Subcutaneous preadipocyte (primary cell): Measurements from ENCODE around the gene MRPL20. TPM values are rescaled to one million over a fixed set of nuclear protein-coding genes. Genes with fewer than 3 reads are reported as not detected.

Experiments
- total RNA-seq: library from RNA; depleted of rRNA; stranded (reverse); fragments of >200 nt; gene quantifications from 2 replicates; pipeline ENCODE4 v1.2.3, GENCODE V29; 2012

Gene MRPL20
- total RNA-seq, result 80.2 and 101 TPM in 2 replicates

DNA sequence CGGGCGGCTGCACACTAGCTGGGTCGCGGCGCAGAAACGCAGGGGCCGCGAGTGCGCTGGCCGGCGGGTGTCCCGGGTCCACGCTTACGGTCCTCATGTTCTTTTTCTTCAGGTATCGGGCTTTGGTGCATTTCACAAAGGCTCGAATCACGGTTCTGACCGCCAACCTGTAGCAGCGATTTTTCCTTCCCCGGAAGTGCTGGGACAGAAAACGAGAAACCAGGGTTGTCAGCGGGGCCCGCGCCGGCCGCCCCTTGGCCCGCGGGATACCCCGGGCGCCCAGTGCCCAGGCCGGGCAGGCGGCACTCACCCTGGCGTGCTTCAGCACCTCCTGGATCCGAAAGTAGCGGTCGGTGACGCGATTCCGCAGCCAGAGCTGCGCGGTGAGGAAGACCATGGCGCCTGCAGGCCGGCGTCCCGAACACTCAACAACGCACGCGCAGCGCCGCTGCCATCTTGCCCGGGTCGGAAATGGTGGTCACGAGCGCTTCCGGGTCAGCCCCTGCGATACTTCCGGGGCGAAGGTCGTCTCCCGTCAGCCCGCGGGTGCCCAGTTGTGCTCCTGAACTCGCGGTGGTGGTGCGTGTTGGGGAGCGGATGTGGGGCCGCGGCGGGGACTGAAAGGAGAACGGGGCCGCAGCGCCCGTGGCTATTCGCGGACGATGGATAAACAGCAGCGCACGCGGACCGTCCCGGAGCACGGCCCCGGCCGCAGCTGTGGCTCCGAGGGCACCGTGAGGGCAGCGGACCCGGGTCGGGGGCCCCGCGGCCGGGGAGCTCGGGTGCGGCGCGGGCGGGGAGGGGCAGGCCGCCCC is at the start of gene MRPL20:
TSS of gene MRPL20 (minus strand) at position 473 of the 815 bp plus-strand sequence. CDS start at position 397, 76 bp downstream.

GRCh38 chr1:1449099-1449739 is 42.1 kb upstream of the MRPL20 start, which contains the start of gene ATAD3C:
TSS of gene ATAD3C (plus strand) at chr1:1449689. CDS start at chr1:1450684, 995 bp downstream.

GRCh38 chr1:1435106-1435903 is 28.2 kb upstream of the MRPL20 start, which contains the start of gene VWA1:
TSS of gene VWA1 (plus strand) at chr1:1435690. CDS start at chr1:1435749, 59 bp downstream.

DNA sequence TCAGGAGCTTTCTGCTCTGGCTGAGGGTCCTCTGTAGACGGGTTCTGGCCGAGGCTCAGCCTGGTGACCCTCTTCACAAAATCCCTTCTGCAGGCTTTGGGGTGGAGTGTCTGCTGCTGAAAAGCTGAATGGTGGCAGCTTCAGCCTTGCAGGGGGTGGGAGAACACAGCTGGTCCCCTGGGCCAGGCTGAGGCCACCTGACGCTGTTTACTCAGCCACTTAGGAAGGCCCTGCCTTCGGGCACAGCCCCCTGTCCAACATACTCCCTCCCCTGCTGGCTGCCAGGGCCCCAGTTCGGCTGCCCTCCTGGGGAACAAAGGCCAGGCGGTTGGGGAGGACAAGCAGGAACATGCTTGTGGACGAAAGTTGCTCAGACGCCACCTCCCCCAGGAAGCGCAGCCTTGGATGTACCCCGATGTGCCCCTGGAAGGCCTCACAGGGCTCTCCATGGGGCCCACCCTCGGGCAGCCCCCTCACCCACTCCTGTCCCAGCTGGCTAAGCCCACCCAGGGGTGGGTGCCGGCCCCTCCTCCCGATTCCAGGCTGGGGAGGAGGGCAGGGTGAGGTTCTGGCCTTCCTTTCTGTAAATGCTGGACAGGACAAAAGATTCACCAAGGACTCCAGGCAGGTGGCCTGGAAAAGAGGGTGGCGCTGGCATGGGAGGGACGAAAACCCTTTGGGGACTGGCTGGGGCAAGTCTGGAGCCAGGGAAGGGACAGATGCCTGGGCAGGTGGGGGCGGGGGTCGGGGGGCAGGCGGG is 14.2 kb upstream of the MRPL20 start, which contains the start of gene ANKRD65:
TSS of gene ANKRD65 (minus strand) at position 130 of the 760 bp plus-strand sequence. CDS start 271 bp downstream, outside the sequence.

DNA sequence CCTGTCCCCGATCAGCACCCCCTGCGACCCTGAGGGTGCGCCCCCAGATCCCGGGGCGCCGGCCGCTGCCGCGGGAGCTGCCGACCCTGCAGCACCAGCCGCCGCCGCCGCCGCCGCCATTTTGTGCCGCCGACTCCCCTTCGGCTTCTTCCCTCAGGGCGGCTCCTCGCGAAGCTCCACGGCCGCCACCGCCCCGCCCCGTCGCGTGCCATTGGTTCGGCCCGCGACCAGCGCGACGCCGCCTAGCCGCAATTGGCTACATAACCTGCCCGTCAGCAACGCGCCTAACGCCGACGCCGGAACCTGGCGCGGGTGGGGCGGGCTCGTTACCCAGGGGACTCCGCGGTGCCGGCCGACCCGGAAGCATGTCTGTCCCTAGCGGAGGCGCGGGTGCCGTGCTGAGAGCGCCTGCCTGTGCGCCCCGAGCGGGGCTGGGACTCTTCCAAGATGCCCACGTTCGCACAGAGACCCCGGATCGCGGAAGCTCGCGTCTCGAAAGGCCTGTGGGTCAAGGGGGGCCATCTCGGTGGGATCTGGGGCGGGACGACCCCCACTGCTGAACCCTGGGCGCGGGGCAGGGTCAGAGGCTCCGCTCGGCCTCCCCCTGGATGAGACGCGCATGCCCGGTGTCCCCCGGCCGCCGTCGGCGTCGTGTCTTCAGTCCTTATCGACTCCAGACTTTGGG is 7.8 kb downstream of the MRPL20 start, which contains the start of gene CCNL2:
TSS of gene CCNL2 (minus strand) at position 149 of the 685 bp plus-strand sequence. CDS start at position 120, 29 bp downstream.

GRCh38 chr1:1374929-1375662 is 32.0 kb downstream of the MRPL20 start, which contains the start of gene AURKAIP1:
TSS of gene AURKAIP1 (minus strand) at chr1:1375207. CDS start at chr1:1374756, 451 bp downstream.

DNA sequence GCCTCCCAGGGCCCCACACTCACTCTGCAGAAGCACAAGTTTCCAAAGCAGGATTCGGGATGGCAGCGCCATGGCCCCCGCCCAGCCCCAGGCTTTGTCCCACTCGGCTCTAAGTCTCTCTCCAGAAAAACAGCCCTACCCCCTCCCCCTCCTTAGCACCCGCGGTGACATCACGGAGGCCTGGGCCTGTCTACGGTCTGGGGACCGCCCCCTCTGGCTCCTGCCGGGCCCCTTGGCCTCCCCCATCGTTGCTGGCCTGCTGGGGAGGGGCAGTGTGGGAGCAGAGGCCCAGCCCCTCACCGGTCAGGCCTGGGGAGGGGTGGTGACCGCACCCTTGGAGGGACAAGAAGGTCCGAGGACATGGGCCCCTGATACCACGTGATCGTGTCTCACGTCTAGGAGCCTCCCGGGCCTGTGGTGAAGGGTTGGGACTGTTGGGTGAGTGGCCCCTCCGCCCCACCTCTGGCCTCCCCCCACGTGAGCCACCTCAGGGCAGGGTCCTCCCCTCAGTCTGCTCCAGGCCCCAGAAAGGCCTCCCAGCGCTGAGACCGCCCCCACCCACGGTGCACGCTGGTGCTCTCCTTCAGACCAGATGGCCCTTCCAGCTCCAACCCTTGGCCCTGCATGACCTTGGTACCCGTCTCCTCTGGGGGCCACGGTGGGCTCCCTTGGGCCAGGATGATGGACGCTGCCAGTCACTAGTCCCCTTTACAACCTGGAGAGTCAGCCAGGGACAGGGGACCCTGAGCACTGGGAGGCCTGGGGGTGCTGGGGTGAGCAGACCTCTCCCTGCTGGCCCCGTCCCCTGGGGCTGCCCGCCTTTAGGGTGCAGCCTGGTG is 48.4 kb downstream of the MRPL20 start, which contains the start of gene MXRA8:
TSS of gene MXRA8 (minus strand) at position 123 of the 839 bp plus-strand sequence. CDS start at position 72, 51 bp downstream.

Other genes starting within 250 kb of the MRPL20 start
- not detected in 2 replicates for gene TTLL10, start 233.4 kb downstream of the MRPL20 start, total RNA-seq
- not detected in 2 replicates for gene TNFRSF18, start 200.7 kb downstream of the MRPL20 start, total RNA-seq
- gene TNFRSF4, start 193.1 kb downstream of the MRPL20 start, total RNA-seq, result under 0.01 TPM in 1 of 2 replicates, not detected in the other
- gene SDF4, start 175.3 kb downstream of the MRPL20 start, total RNA-seq, result 87.6 and 101 TPM in 2 replicates
- gene B3GALT6, start 175.1 kb downstream of the MRPL20 start, total RNA-seq, result 20.6 and 22.3 TPM in 2 replicates
- 0.59 and 1.8 TPM in 2 replicates for gene C1QTNF12, start 160.6 kb downstream of the MRPL20 start, total RNA-seq
- 26.5 and 41.6 TPM in 2 replicates for gene UBE2J2, start 133.4 kb downstream of the MRPL20 start, total RNA-seq
- gene SCNN1D, start 126.9 kb downstream of the MRPL20 start, total RNA-seq, result 0.73 and 0.78 TPM in 2 replicates
- 33.6 and 37.8 TPM in 2 replicates for gene ACAP3, start 99.4 kb downstream of the MRPL20 start, total RNA-seq
- 24.3 and 27.2 TPM in 2 replicates for gene PUSL1, start 98.7 kb downstream of the MRPL20 start, total RNA-seq
- gene INTS11, start 82.6 kb downstream of the MRPL20 start, total RNA-seq, result 80.0 and 86.0 TPM in 2 replicates
- gene CPTP, start 82.5 kb downstream of the MRPL20 start, total RNA-seq, result 12.5 and 12.9 TPM in 2 replicates
- under 0.01 TPM in 2 replicates for gene TAS1R3, start 76.0 kb downstream of the MRPL20 start, total RNA-seq
- gene DVL1, start 57.9 kb downstream of the MRPL20 start, total RNA-seq, result 69.1 and 119 TPM in 2 replicates
- gene MXRA8, start 48.7 kb downstream of the MRPL20 start, total RNA-seq, result 243 and 326 TPM in 2 replicates
- 113 and 124 TPM in 2 replicates for gene AURKAIP1, start 32.1 kb downstream of the MRPL20 start, total RNA-seq
- gene CCNL2, start 8.0 kb downstream of the MRPL20 start, total RNA-seq, result 93.7 and 120 TPM in 2 replicates
- 0.73 and 0.78 TPM in 2 replicates for gene ANKRD65, start 14.0 kb upstream of the MRPL20 start, total RNA-seq
- 0.73 and 2.2 TPM in 2 replicates for gene VWA1, start 28.4 kb upstream of the MRPL20 start, total RNA-seq
- gene ATAD3C, start 42.4 kb upstream of the MRPL20 start, total RNA-seq, result 0.20 TPM in 1 of 2 replicates, not detected in the other
- gene ATAD3B, start 64.5 kb upstream of the MRPL20 start, total RNA-seq, result 14.3 and 36.0 TPM in 2 replicates
- gene ATAD3A, start 104.9 kb upstream of the MRPL20 start, total RNA-seq, result 38.9 and 57.3 TPM in 2 replicates
- gene TMEM240, start 133.3 kb upstream of the MRPL20 start, total RNA-seq, result 2.6 and 3.1 TPM in 2 replicates
- 56.2 and 56.7 TPM in 2 replicates for gene SSU72, start 167.6 kb upstream of the MRPL20 start, total RNA-seq
- gene FNDC10, start 192.8 kb upstream of the MRPL20 start, total RNA-seq, result 3.1 and 7.3 TPM in 2 replicates
- gene MIB2, start 208.2 kb upstream of the MRPL20 start, total RNA-seq, result 36.0 and 38.2 TPM in 2 replicates
- gene MMP23B, start 224.9 kb upstream of the MRPL20 start, total RNA-seq, result 0.73 TPM in 1 of 2 replicates, not detected in the other